ENCODE data around the gene TMEM14B.

DNA sequence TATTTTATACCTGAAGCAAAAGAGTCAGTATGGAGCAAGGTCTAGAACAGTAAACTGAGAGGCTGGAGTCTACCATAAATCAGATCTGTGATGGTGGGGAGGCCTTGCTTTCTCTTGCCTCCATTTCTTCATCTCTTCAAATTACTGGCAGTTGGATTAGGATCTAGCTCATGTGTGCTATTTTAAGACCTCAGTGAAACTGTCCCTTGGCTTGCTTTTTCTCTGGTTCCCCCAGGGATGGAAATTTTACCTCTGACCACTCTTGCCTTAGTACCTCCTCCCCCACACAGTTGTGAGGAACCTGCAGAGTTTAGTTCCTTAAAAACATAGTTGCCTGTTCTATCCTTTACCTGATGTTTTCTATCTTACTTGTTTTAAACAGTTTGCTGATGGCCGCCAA lies 8.5 kb downstream of the TMEM14B start:
- TF ChIP-seq POLR2A (IDR thresholded peaks at IDR 0.05; ENCODE audit: low read length), result no peak
- no peak for TF ChIP-seq GATA1 (IDR thresholded peaks at IDR 0.05; ENCODE audit: low read depth, low read length)
